PC-9 (cell line): ENCODE measurements around the gene APBA2. TPM values are rescaled to one million over a fixed set of nuclear protein-coding genes. Genes with fewer than 3 reads are reported as not detected.

Source experiments
- BruUV-seq: library from RNA; stranded (reverse); fragments of 400-500 nt; replicated peaks from 2 replicates; lab custom pipeline; 2021; lab: Mats Ljungman, UMichigan
- CTCF ChIA-PET: fragments of 300-600 bp; sonication (Branson Sonifier 250); formaldehyde crosslinking; loops from one replicate; lab custom pipeline; 2022; ENCODE audit warnings: antibody characterized with exemption; lab: Charles Lee
- POLR2A ChIA-PET: fragments of 300-600 bp; sonication (Branson Sonifier 250); formaldehyde crosslinking; loops from one replicate; lab custom pipeline; 2022; ENCODE audit warnings: antibody characterized with exemption; ENCODE audit not compliant: unreplicated experiment; lab: Charles Lee
- DNase-seq, 2 experiments: peaks; one replicate each; pipeline versions ENCODE4 v3.0.0 to v3.0.0-alpha.2; 2015 to 2022; ENCODE audit warnings: mixed read lengths in 1 of 2
- H2AFZ ChIP-seq: fragments of 200-600 bp; sonication (generic); 2 replicates; pipeline ENCODE4 v1.8.1; 2017; ENCODE audit warnings: antibody characterized with exemption
- H3F3A ChIP-seq: fragments of 200-600 bp; sonication (generic); 2 replicates; pipeline ENCODE4 v1.8.1; 2017; ENCODE audit warnings: antibody characterized with exemption, mild to moderate bottlenecking, low read depth; ENCODE audit not compliant: insufficient read depth
- H3K27ac ChIP-seq: fragments of 200-600 bp; sonication (generic); 2 replicates; pipeline ENCODE4 v1.6.1; 2016; ENCODE audit warnings: mixed run types
- H3K27me3 ChIP-seq: fragments of 200-600 bp; sonication (generic); 2 replicates; pipeline ENCODE4 v1.6.1; 2016; ENCODE audit warnings: low read depth, mixed run types; ENCODE audit not compliant: insufficient read depth
- H3K36me3 ChIP-seq: fragments of 200-600 bp; sonication (generic); 2 replicates; pipeline ENCODE4 v1.6.1; 2016; ENCODE audit warnings: low read depth, mixed run types
- H3K4me1 ChIP-seq: fragments of 200-600 bp; sonication (generic); replicated peaks from 2 replicates; pipeline ENCODE4 v1.6.1; 2016; ENCODE audit warnings: mixed run types; ENCODE audit not compliant: insufficient read depth
- H3K4me2 ChIP-seq: fragments of 200-600 bp; sonication (generic); 2 replicates; pipeline ENCODE4 v1.6.1; 2017; ENCODE audit warnings: mixed run types
- H3K4me3 ChIP-seq: fragments of 200-600 bp; sonication (generic); 2 replicates; pipeline ENCODE4 v1.6.1; 2016; ENCODE audit warnings: mixed run types
- H3K79me2 ChIP-seq: fragments of 200-600 bp; sonication (generic); 2 replicates; pipeline ENCODE4 v1.6.1; 2017; ENCODE audit warnings: low read depth, mixed run types
- H3K9me2 ChIP-seq: fragments of 200-600 bp; sonication (generic); 2 replicates; pipeline ENCODE4 v1.8.1; 2017; ENCODE audit warnings: mild to moderate bottlenecking; ENCODE audit not compliant: insufficient read depth
- H3K9me3 ChIP-seq: fragments of 200-600 bp; sonication (generic); 2 replicates; pipeline ENCODE4 v1.8.1; 2016; ENCODE audit warnings: low read depth; ENCODE audit not compliant: insufficient read depth
- H4K20me1 ChIP-seq: fragments of 200-600 bp; sonication (generic); 2 replicates; pipeline ENCODE4 v1.8.1; 2017; ENCODE audit not compliant: insufficient read depth
- EZH2 ChIP-seq: fragments of 200-600 bp; sonication (generic); IDR thresholded peaks from 2 replicates; pipeline ENCODE4 v1.8.0; 2017; ENCODE audit warnings: antibody characterized with exemption, low read depth
- intact Hi-C: fragments of 100-400 bp; cut with micrococcal nuclease; formaldehyde crosslinking; loops from one replicate; pipeline ENCODE4 v1.10.0; 2022; ENCODE audit not compliant: unreplicated experiment
- total RNA-seq: library from RNA; stranded (reverse); gene quantifications from 2 replicates; pipeline ENCODE4 v1.2.3, GENCODE V29; 2021
- TF ChIP-seq, protein P1 (sequence below): fragments of 200-600 bp; sonication (generic); conservative IDR thresholded peaks from 2 replicates; pipeline ENCODE4 v1.6.1; 2017; ENCODE audit warnings: mixed run types, antibody characterized with exemption, mild to moderate bottlenecking, moderate library complexity

The APBA2 gene
- total RNA-seq, 1 experiment from 2014 or later = not detected

DNA sequence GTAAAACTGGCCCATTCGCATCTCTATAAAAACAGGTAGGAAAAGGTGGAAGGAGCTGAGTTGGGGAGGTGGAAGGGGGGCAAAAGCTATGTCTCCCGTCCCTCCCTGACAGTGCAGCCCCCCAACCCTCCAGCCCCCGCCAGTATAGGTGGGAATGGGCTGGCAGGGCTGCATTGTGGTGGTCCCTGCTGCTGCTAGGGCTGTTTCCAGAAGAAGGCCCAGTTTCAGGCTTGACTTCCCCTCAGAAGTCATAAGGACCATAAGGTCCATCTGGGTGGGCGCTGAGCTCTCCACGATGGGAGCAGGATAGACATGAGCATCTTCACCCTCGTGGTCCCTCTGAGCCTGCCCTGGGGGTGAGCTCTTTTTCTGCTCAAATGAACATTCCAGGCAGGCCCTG, 44.2 kb downstream of the APBA2 start:
- intact Hi-C loops = no loop called here
- Histone ChIP-seq H3K27ac (no peak overlapping the region), H3K4me3 (no peak overlapping the region), H3K9me2 (no peaks in the 10 kb centered on the region), H3K4me1 (no peaks in the 10 kb centered on the region), H2AFZ (no peak overlapping the region), H3K9me3 (no peaks in the 10 kb centered on the region), H3K79me2 (no peaks in the 10 kb centered on the region), H3K27me3 (peaks cover 71% of the 10 kb centered on the region), H3K4me2 (no peak overlapping the region), H3F3A (no peaks in the 10 kb centered on the region), H4K20me1 (no peaks in the 10 kb centered on the region), H3K36me3 (no peaks in the 10 kb centered on the region)
- ChIA-PET CTCF (no interaction called here), POLR2A (no interaction called here)
- DNase-seq = no peak
- no TSS peak for BruUV-seq
- TF ChIP-seq, protein P1, sequence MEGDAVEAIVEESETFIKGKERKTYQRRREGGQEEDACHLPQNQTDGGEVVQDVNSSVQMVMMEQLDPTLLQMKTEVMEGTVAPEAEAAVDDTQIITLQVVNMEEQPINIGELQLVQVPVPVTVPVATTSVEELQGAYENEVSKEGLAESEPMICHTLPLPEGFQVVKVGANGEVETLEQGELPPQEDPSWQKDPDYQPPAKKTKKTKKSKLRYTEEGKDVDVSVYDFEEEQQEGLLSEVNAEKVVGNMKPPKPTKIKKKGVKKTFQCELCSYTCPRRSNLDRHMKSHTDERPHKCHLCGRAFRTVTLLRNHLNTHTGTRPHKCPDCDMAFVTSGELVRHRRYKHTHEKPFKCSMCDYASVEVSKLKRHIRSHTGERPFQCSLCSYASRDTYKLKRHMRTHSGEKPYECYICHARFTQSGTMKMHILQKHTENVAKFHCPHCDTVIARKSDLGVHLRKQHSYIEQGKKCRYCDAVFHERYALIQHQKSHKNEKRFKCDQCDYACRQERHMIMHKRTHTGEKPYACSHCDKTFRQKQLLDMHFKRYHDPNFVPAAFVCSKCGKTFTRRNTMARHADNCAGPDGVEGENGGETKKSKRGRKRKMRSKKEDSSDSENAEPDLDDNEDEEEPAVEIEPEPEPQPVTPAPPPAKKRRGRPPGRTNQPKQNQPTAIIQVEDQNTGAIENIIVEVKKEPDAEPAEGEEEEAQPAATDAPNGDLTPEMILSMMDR = no peak
- TF ChIP-seq EZH2 = no peak

- H3K9me2 ChIP-seq = no peaks in the 10 kb centered on the region
- H2AFZ ChIP-seq = no peak overlapping the region
- H3K27ac ChIP-seq = no peak overlapping the region
- peaks cover 77% of the 10 kb centered on the region for H3K27me3 ChIP-seq
- H4K20me1 ChIP-seq = no peaks in the 10 kb centered on the region
- no TSS peak for BruUV-seq
- no peaks in the 10 kb centered on the region for H3F3A ChIP-seq
- H3K36me3 ChIP-seq = no peaks in the 10 kb centered on the region
- no peak for DNase-seq
- ChIA-PET CTCF (no interaction called here), POLR2A (no interaction called here)
- intact Hi-C loops = no loop called here
- no peaks in the 10 kb centered on the region for H3K4me1 ChIP-seq
- TF ChIP-seq, protein P1 = no peak
- no peak for TF ChIP-seq EZH2
- no peak overlapping the region for H3K4me3 ChIP-seq
- no peak overlapping the region for H3K4me2 ChIP-seq
- H3K79me2 ChIP-seq = no peaks in the 10 kb centered on the region
- H3K9me3 ChIP-seq = no peaks in the 10 kb centered on the region
Measured at GRCh38 chr15:28930476-28931291, 44.9 kb downstream of the APBA2 start.

- no peaks in the 10 kb centered on the region for H4K20me1 ChIP-seq
- no TSS peak for BruUV-seq
- no peaks in the 10 kb centered on the region for H3K36me3 ChIP-seq
- ChIA-PET CTCF (no interaction called here), POLR2A (no interaction called here)
- intact Hi-C loops = no loop called here
- H3K4me2 ChIP-seq = no peak overlapping the region
- no peak overlapping the region for H3K27ac ChIP-seq
- peaks cover 84% of the 10 kb centered on the region for H3K27me3 ChIP-seq
- H3F3A ChIP-seq = no peaks in the 10 kb centered on the region
- no peak for DNase-seq
- no peaks in the 10 kb centered on the region for H3K4me1 ChIP-seq
- TF ChIP-seq, protein P1 = no peak
- no peak for TF ChIP-seq EZH2
- H3K79me2 ChIP-seq = no peaks in the 10 kb centered on the region
- no peak overlapping the region for H2AFZ ChIP-seq
- no peak overlapping the region for H3K4me3 ChIP-seq
- H3K9me3 ChIP-seq = no peaks in the 10 kb centered on the region
- no peaks in the 10 kb centered on the region for H3K9me2 ChIP-seq
Measured at GRCh38 chr15:28931828-28932227, 46.1 kb downstream of the APBA2 start.
